ENCODE results near the gene CDC20.

Gene CDC20

DNA sequence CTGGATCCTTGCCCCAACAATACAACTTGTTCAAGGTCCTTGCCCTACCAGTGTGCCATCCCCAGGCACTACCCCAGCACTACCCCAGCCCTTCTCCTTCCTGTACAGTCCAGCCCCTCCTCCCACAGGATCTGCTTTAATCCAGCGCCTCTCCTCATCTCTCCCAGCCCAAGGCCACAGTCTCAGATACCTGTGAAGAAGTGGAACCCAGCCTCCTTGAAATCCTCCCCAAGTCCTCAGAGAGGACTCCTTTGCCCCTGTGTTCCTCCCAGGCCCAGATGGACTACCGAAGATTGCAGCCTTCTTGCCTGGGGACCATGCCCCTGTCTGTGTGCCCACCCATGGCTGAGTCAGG, 6.5 kb upstream of the CDC20 start:
- Histone ChIP-seq H3K36me3 (ENCODE audit: control insufficient read depth, low read length) (no peaks in the 10 kb centered on the region), H3K9me2 (replicated peaks; ENCODE audit: control insufficient read depth, low read length) (no peaks in the 10 kb centered on the region), H3K4me3 (ENCODE audit: low read length) (no peak overlapping the region), H3K79me2 (ENCODE audit: control insufficient read depth, low read length) (no peaks in the 10 kb centered on the region), H3K27me3 (ENCODE audit: control insufficient read depth, low read length) (no peaks in the 10 kb centered on the region), H3K27ac (ENCODE audit: low read depth, low read length) (no peak overlapping the region), H3K4me2 (ENCODE audit: low read length) (no peak overlapping the region), H3F3A (ENCODE audit: control insufficient read depth, insufficient read depth) (no peaks in the 10 kb centered on the region), H3K9me3 (ENCODE audit: control insufficient read depth, insufficient read depth, low read length) (no peaks in the 10 kb centered on the region), H3K4me1 (ENCODE audit: control insufficient read depth, low read length) (no peaks in the 10 kb centered on the region), H4K20me1 (ENCODE audit: control insufficient read depth, insufficient read depth, low read depth, low read length) (no peaks in the 10 kb centered on the region)
- no peak for TF ChIP-seq EZH2phosphoT487 (IDR thresholded peaks at IDR 0.05; ENCODE audit: borderline replicate concordance, low read length)
- TF ChIP-seq, protein P1, sequence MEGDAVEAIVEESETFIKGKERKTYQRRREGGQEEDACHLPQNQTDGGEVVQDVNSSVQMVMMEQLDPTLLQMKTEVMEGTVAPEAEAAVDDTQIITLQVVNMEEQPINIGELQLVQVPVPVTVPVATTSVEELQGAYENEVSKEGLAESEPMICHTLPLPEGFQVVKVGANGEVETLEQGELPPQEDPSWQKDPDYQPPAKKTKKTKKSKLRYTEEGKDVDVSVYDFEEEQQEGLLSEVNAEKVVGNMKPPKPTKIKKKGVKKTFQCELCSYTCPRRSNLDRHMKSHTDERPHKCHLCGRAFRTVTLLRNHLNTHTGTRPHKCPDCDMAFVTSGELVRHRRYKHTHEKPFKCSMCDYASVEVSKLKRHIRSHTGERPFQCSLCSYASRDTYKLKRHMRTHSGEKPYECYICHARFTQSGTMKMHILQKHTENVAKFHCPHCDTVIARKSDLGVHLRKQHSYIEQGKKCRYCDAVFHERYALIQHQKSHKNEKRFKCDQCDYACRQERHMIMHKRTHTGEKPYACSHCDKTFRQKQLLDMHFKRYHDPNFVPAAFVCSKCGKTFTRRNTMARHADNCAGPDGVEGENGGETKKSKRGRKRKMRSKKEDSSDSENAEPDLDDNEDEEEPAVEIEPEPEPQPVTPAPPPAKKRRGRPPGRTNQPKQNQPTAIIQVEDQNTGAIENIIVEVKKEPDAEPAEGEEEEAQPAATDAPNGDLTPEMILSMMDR (IDR thresholded peaks at IDR 0.05; ENCODE audit: low read depth, low read length, poor library complexity, severe bottlenecking) = no peak

DNA sequence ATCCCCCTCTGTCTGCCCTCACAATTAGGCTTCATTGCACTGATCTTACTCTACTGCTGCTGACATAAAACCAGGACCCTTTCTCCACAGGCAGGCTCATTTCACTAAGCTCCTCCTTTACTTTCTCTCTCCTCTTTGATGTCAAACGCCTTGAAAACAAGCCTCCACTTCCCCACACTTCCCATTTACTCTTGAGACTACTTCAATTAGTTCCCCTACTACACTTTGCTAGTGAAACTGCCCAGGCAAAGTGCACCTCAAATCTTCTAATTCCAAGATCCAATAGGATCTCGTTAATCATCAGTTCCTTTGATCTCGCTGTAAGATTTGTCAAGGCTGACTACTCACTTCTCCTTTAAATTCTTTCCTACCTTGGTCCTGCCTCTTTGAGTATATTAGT, 5.9 kb upstream of the CDC20 start:
- TF ChIP-seq, protein P1 (IDR thresholded peaks at IDR 0.05; ENCODE audit: low read depth, low read length, poor library complexity, severe bottlenecking) = no peak
- TF ChIP-seq EZH2phosphoT487 (IDR thresholded peaks at IDR 0.05; ENCODE audit: borderline replicate concordance, low read length) = no peak
- Histone ChIP-seq H3K27ac (ENCODE audit: low read depth, low read length) (no peak overlapping the region), H3K4me2 (ENCODE audit: low read length) (no peak overlapping the region), H3K9me3 (ENCODE audit: control insufficient read depth, insufficient read depth, low read length) (no peaks in the 10 kb centered on the region), H3K27me3 (ENCODE audit: control insufficient read depth, low read length) (no peaks in the 10 kb centered on the region), H3K4me3 (ENCODE audit: low read length) (no peak overlapping the region), H3K36me3 (ENCODE audit: control insufficient read depth, low read length) (no peaks in the 10 kb centered on the region), H3K9me2 (replicated peaks; ENCODE audit: control insufficient read depth, low read length) (no peaks in the 10 kb centered on the region), H3K4me1 (ENCODE audit: control insufficient read depth, low read length) (peaks cover 3% of the 10 kb centered on the region), H4K20me1 (ENCODE audit: control insufficient read depth, insufficient read depth, low read depth, low read length) (no peaks in the 10 kb centered on the region), H3K79me2 (ENCODE audit: control insufficient read depth, low read length) (peaks cover 2% of the 10 kb centered on the region; the same call in 1 of the 2 replicates), H3F3A (ENCODE audit: control insufficient read depth, insufficient read depth) (no peaks in the 10 kb centered on the region)

DNA sequence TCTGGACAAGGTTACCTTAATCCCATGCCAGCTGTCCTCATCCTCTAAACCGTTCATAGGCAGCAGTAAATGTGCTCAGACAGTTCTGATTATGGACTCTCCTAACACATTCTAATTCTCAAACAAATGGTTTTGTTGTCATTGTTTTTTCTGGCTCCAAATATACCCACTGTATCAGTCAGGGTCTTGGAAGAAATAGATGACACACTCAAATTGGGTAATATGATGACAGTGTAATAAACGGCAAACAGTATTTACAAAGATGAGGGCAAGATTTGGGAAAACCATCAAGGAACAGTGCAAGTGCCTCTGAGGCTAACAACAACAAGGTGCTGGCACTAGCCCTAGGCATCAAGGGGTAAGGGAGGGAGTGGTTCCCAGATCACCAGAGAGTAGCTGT, 4.3 kb upstream of the CDC20 start:
- peaks cover 6% of the 10 kb centered on the region for H3K4me1 ChIP-seq (ENCODE audit: control insufficient read depth, low read length)
- H3K36me3 ChIP-seq (ENCODE audit: control insufficient read depth, low read length) = peaks cover 6% of the 10 kb centered on the region
- no peaks in the 10 kb centered on the region for H4K20me1 ChIP-seq (ENCODE audit: control insufficient read depth, insufficient read depth, low read depth, low read length)
- no peak overlapping the region for H3K4me2 ChIP-seq (ENCODE audit: low read length)
- H3F3A ChIP-seq (ENCODE audit: control insufficient read depth, insufficient read depth) = no peaks in the 10 kb centered on the region
- H3K9me2 ChIP-seq (replicated peaks; ENCODE audit: control insufficient read depth, low read length) = no peaks in the 10 kb centered on the region
- no peaks in the 10 kb centered on the region for H3K9me3 ChIP-seq (ENCODE audit: control insufficient read depth, insufficient read depth, low read length)
- TF ChIP-seq, protein P1 (IDR thresholded peaks at IDR 0.05; ENCODE audit: low read depth, low read length, poor library complexity, severe bottlenecking) = no peak
- TF ChIP-seq EZH2phosphoT487 (IDR thresholded peaks at IDR 0.05; ENCODE audit: borderline replicate concordance, low read length) = no peak
- H3K27me3 ChIP-seq (ENCODE audit: control insufficient read depth, low read length) = no peaks in the 10 kb centered on the region
- H3K27ac ChIP-seq (ENCODE audit: low read depth, low read length) = no peak overlapping the region
- H3K4me3 ChIP-seq (ENCODE audit: low read length) = no peak overlapping the region
- peaks cover 11% of the 10 kb centered on the region for H3K79me2 ChIP-seq (ENCODE audit: control insufficient read depth, low read length)

- no peak overlapping the region for H3K4me2 ChIP-seq (ENCODE audit: low read length)
- H3K36me3 ChIP-seq (ENCODE audit: control insufficient read depth, low read length) = peaks cover 11% of the 10 kb centered on the region
- H3K79me2 ChIP-seq (ENCODE audit: control insufficient read depth, low read length) = peaks cover 15% of the 10 kb centered on the region
- H3K9me3 ChIP-seq (ENCODE audit: control insufficient read depth, insufficient read depth, low read length) = no peaks in the 10 kb centered on the region
- H3K4me1 ChIP-seq (ENCODE audit: control insufficient read depth, low read length) = peaks cover 10% of the 10 kb centered on the region
- H3K27me3 ChIP-seq (ENCODE audit: control insufficient read depth, low read length) = no peaks in the 10 kb centered on the region
- TF ChIP-seq, protein P1 (IDR thresholded peaks at IDR 0.05; ENCODE audit: low read depth, low read length, poor library complexity, severe bottlenecking) = no peak
- TF ChIP-seq EZH2phosphoT487 (IDR thresholded peaks at IDR 0.05; ENCODE audit: borderline replicate concordance, low read length) = no peak
- H3K4me3 ChIP-seq (ENCODE audit: low read length) = no peak overlapping the region
- no peaks in the 10 kb centered on the region for H3F3A ChIP-seq (ENCODE audit: control insufficient read depth, insufficient read depth)
- no peaks in the 10 kb centered on the region for H3K9me2 ChIP-seq (replicated peaks; ENCODE audit: control insufficient read depth, low read length)
- peaks cover 4% of the 10 kb centered on the region; the same call in 1 of the 2 replicates for H4K20me1 ChIP-seq (ENCODE audit: control insufficient read depth, insufficient read depth, low read depth, low read length)
- no peak overlapping the region for H3K27ac ChIP-seq (ENCODE audit: low read depth, low read length)
These were observed 3.8 kb upstream of the CDC20 start for GRCh38 chr1:43354936-43355335.
